H1 (cell line): ENCODE data around the gene MYOCD. TPM values are rescaled to one million over a fixed set of nuclear protein-coding genes. Genes with fewer than 3 reads are reported as not detected.

Experiments used
- CREB1 ChIP-seq: IDR thresholded peaks from 2 replicates; pipeline ENCODE4 v1.6.1; 2012; ENCODE audit warnings: inconsistent platforms
- CTBP2 ChIP-seq: IDR thresholded peaks from 2 replicates; pipeline ENCODE4 v1.7.0; 2011; ENCODE audit warnings: borderline replicate concordance, mild to moderate bottlenecking, moderate library complexity, mixed read lengths, low read length; ENCODE audit not compliant: insufficient read depth, insufficient read length
- FOSL1 ChIP-seq: IDR thresholded peaks from 2 replicates; pipeline ENCODE4 v1.6.1; 2011; ENCODE audit warnings: mild to moderate bottlenecking, low read depth, low read length, moderate library complexity; ENCODE audit not compliant: insufficient read depth
- KDM1A ChIP-seq: fragments of 200-600, 300-600 bp; sonication (generic); IDR thresholded peaks from 2 replicates; pipeline ENCODE4 v1.7.1; 2016; ENCODE audit warnings: mild to moderate bottlenecking, low read length, borderline replicate concordance
- POLR2A ChIP-seq, 2 experiments: IDR thresholded peaks; 1 replicate in 1 of 2; 2 replicates in 1 of 2; pipeline ENCODE4 v1.6.1; 2011; ENCODE audit warnings: low read depth in 2 of 2, low read length in 2 of 2, mild to moderate bottlenecking in 2 of 2; ENCODE audit errors: control extremely low read depth in 1 of 2
- POU5F1 ChIP-seq: IDR thresholded peaks from 2 replicates; pipeline ENCODE4 v1.6.1; 2011; ENCODE audit warnings: low read depth, mild to moderate bottlenecking, low read length, moderate library complexity
- SAP30 ChIP-seq: fragments of 300-600 bp; sonication (generic); IDR thresholded peaks from 2 replicates; pipeline ENCODE4 v1.7.1; 2012; ENCODE audit warnings: low read length, moderate library complexity, mild to moderate bottlenecking, inconsistent platforms; ENCODE audit not compliant: insufficient read depth, insufficient replicate concordance
- TAF7 ChIP-seq: optimal IDR thresholded peaks from 2 replicates; pipeline ENCODE3; 2011; ENCODE audit warnings: low read depth, mild to moderate bottlenecking, inconsistent platforms, low read length, moderate library complexity, borderline replicate concordance
- TCF12 ChIP-seq: IDR thresholded peaks from 2 replicates; pipeline ENCODE4 v1.6.1; 2011; ENCODE audit warnings: low read depth, mild to moderate bottlenecking, low read length
- polyA plus RNA-seq, 7 experiments: library from polyadenylated mRNA; depleted of rRNA in 3 of 7; stranded (reverse) in 5 of 7; unstranded in 2 of 7; fragments of >200 nt in 5 of 7; fragments of 200-250 nt in 2 of 7; gene quantifications; 1 replicate in 5 of 7; 2 replicates in 1 of 7; 4 replicates in 1 of 7; pipeline versions ENCODE4 v1.2.1 to v1.2.3, GENCODE V29; 2011 to 2013; ENCODE audit warnings: missing spikeins in 2 of 7, mixed read lengths in 2 of 7
- total RNA-seq: library from RNA; stranded (reverse); fragmentation: NEBNext Ultra II Directional; extraction: Animal tissue kit (Norgen Biotek cat#: 25700); gene quantifications from 2 replicates; pipeline ENCODE4 v1.2.1, GENCODE V29; 2021
- TF ChIP-seq, protein P1 (sequence below): fragments of 300-600 bp; sonication (generic); IDR thresholded peaks from 2 replicates; pipeline ENCODE4 v1.7.1; 2012; ENCODE audit warnings: low read length, moderate library complexity, mild to moderate bottlenecking, inconsistent platforms; ENCODE audit not compliant: insufficient replicate concordance
- TF ChIP-seq, protein P2 (sequence below): IDR thresholded peaks from 2 replicates; pipeline ENCODE4 v1.6.1; 2011; ENCODE audit warnings: low read length, improper control_type of control experiment

Gene MYOCD
- total and polyA plus RNA-seq, 2 of the 8 experiments (the other 6 are each of a cell fraction or from before 2014, with no cell fraction given), result 0.30 to 4.9 TPM

DNA sequence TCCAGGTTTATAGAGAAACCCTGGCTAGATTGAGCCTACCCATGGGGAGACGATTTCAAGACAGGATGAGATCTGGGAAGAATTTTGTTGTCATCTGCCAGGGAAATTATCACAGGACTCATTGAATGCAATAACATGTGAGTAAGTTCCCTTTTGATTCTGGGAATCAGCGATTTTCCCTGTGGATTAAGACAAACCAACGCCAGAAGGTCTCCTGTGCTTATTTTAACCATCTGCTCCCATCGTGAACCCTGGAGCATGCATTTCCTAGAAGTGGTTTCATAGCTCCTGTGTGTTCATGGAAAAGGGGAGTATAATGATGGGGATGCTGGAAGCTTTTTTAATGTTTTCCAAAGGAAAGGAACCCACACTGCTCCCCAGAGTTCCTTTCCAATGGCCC lies 102.6 kb downstream of the MYOCD start (continued):
- TF ChIP-seq, protein P1, sequence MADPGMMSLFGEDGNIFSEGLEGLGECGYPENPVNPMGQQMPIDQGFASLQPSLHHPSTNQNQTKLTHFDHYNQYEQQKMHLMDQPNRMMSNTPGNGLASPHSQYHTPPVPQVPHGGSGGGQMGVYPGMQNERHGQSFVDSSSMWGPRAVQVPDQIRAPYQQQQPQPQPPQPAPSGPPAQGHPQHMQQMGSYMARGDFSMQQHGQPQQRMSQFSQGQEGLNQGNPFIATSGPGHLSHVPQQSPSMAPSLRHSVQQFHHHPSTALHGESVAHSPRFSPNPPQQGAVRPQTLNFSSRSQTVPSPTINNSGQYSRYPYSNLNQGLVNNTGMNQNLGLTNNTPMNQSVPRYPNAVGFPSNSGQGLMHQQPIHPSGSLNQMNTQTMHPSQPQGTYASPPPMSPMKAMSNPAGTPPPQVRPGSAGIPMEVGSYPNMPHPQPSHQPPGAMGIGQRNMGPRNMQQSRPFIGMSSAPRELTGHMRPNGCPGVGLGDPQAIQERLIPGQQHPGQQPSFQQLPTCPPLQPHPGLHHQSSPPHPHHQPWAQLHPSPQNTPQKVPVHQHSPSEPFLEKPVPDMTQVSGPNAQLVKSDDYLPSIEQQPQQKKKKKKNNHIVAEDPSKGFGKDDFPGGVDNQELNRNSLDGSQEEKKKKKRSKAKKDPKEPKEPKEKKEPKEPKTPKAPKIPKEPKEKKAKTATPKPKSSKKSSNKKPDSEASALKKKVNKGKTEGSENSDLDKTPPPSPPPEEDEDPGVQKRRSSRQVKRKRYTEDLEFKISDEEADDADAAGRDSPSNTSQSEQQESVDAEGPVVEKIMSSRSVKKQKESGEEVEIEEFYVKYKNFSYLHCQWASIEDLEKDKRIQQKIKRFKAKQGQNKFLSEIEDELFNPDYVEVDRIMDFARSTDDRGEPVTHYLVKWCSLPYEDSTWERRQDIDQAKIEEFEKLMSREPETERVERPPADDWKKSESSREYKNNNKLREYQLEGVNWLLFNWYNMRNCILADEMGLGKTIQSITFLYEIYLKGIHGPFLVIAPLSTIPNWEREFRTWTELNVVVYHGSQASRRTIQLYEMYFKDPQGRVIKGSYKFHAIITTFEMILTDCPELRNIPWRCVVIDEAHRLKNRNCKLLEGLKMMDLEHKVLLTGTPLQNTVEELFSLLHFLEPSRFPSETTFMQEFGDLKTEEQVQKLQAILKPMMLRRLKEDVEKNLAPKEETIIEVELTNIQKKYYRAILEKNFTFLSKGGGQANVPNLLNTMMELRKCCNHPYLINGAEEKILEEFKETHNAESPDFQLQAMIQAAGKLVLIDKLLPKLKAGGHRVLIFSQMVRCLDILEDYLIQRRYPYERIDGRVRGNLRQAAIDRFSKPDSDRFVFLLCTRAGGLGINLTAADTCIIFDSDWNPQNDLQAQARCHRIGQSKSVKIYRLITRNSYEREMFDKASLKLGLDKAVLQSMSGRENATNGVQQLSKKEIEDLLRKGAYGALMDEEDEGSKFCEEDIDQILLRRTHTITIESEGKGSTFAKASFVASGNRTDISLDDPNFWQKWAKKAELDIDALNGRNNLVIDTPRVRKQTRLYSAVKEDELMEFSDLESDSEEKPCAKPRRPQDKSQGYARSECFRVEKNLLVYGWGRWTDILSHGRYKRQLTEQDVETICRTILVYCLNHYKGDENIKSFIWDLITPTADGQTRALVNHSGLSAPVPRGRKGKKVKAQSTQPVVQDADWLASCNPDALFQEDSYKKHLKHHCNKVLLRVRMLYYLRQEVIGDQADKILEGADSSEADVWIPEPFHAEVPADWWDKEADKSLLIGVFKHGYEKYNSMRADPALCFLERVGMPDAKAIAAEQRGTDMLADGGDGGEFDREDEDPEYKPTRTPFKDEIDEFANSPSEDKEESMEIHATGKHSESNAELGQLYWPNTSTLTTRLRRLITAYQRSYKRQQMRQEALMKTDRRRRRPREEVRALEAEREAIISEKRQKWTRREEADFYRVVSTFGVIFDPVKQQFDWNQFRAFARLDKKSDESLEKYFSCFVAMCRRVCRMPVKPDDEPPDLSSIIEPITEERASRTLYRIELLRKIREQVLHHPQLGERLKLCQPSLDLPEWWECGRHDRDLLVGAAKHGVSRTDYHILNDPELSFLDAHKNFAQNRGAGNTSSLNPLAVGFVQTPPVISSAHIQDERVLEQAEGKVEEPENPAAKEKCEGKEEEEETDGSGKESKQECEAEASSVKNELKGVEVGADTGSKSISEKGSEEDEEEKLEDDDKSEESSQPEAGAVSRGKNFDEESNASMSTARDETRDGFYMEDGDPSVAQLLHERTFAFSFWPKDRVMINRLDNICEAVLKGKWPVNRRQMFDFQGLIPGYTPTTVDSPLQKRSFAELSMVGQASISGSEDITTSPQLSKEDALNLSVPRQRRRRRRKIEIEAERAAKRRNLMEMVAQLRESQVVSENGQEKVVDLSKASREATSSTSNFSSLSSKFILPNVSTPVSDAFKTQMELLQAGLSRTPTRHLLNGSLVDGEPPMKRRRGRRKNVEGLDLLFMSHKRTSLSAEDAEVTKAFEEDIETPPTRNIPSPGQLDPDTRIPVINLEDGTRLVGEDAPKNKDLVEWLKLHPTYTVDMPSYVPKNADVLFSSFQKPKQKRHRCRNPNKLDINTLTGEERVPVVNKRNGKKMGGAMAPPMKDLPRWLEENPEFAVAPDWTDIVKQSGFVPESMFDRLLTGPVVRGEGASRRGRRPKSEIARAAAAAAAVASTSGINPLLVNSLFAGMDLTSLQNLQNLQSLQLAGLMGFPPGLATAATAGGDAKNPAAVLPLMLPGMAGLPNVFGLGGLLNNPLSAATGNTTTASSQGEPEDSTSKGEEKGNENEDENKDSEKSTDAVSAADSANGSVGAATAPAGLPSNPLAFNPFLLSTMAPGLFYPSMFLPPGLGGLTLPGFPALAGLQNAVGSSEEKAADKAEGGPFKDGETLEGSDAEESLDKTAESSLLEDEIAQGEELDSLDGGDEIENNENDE, result no peak
- TF ChIP-seq POLR2A (IDR thresholded peaks at IDR 0.05; ENCODE audit: control extremely low read depth in 1 of 2, low read depth in 2 of 2, low read length in 2 of 2), result no peak
- no peak for TF ChIP-seq SAP30
- TF ChIP-seq CREB1, result no peak
- TF ChIP-seq FOSL1, result no peak
- TF ChIP-seq CTBP2, result no peak
- TF ChIP-seq KDM1A, result no peak
- TF ChIP-seq, protein P2, sequence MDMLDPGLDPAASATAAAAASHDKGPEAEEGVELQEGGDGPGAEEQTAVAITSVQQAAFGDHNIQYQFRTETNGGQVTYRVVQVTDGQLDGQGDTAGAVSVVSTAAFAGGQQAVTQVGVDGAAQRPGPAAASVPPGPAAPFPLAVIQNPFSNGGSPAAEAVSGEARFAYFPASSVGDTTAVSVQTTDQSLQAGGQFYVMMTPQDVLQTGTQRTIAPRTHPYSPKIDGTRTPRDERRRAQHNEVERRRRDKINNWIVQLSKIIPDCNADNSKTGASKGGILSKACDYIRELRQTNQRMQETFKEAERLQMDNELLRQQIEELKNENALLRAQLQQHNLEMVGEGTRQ, result no peak
- TF ChIP-seq TAF7, result no peak
- TF ChIP-seq TCF12, result no peak
- TF ChIP-seq POU5F1, result no peak
